Loucy (cell line): ENCODE results near the gene FAM177A1.

Source experiments
- H2AFZ ChIP-seq: fragments of 200-600 bp; sonication (generic); 2 replicates; pipeline ENCODE4 v1.6.0; 2016; ENCODE audit warnings: antibody characterized with exemption, mild to moderate bottlenecking, low read length, moderate library complexity
- H3F3A ChIP-seq: fragments of 200-600 bp; 2 replicates; pipeline ENCODE4 v1.6.0; 2016; ENCODE audit warnings: antibody characterized with exemption, low read depth, mild to moderate bottlenecking
- H3K27me3 ChIP-seq: fragments of 200-600 bp; sonication (generic); 2 replicates; pipeline ENCODE4 v1.6.1; 2014; ENCODE audit warnings: low read length, mild to moderate bottlenecking; ENCODE audit not compliant: insufficient read depth, poor library complexity, severe bottlenecking
- H3K36me3 ChIP-seq: fragments of 200-600 bp; sonication (generic); 2 replicates; pipeline ENCODE4 v1.6.1; 2016; ENCODE audit warnings: low read length; ENCODE audit not compliant: insufficient read depth
- H3K4me1 ChIP-seq: fragments of 200-600 bp; sonication (generic); 2 replicates; pipeline ENCODE4 v1.5.1; 2014; ENCODE audit warnings: low read length, mild to moderate bottlenecking; ENCODE audit not compliant: insufficient read depth, poor library complexity, severe bottlenecking
- H3K4me2 ChIP-seq: fragments of 200-600 bp; sonication (generic); 2 replicates; pipeline ENCODE4 v1.6.0; 2014; ENCODE audit warnings: antibody characterized with exemption, low read length, low read depth, mild to moderate bottlenecking; ENCODE audit not compliant: poor library complexity, severe bottlenecking
- H3K4me3 ChIP-seq: fragments of 200-600 bp; sonication (generic); 2 replicates; pipeline ENCODE4 v1.5.1; 2014; ENCODE audit warnings: low read length, mild to moderate bottlenecking, mixed read lengths; ENCODE audit not compliant: poor library complexity, severe bottlenecking
- H3K79me2 ChIP-seq: fragments of 200-600 bp; sonication (generic); 2 replicates; pipeline ENCODE4 v1.6.1; 2014; ENCODE audit warnings: low read length; ENCODE audit not compliant: insufficient read depth
- H3K9ac ChIP-seq: fragments of 200-600 bp; sonication (generic); 2 replicates; pipeline ENCODE4 v1.6.0; 2014; ENCODE audit warnings: mild to moderate bottlenecking, low read depth, low read length, moderate library complexity; ENCODE audit not compliant: poor library complexity, severe bottlenecking
- H3K9me2 ChIP-seq: fragments of 200-600 bp; sonication (generic); replicated peaks from 2 replicates; pipeline ENCODE4 v1.6.1; 2016; ENCODE audit warnings: low read depth, low read length, mixed read lengths
- H3K9me3 ChIP-seq: fragments of 200-600 bp; sonication (generic); 2 replicates; pipeline ENCODE4 v1.6.1; 2014; ENCODE audit warnings: mild to moderate bottlenecking, antibody characterized with exemption, low read length, low read depth; ENCODE audit not compliant: insufficient read depth
- H4K20me1 ChIP-seq: fragments of 200-600 bp; sonication (generic); 2 replicates; pipeline ENCODE4 v1.6.0; 2014; ENCODE audit warnings: antibody characterized with exemption, low read length, mild to moderate bottlenecking; ENCODE audit not compliant: insufficient read depth, poor library complexity, severe bottlenecking
- EZH2phosphoT487 ChIP-seq: fragments of 200-600 bp; IDR thresholded peaks from 2 replicates; pipeline ENCODE4 v1.6.1; 2018; ENCODE audit warnings: antibody characterized with exemption, mild to moderate bottlenecking, moderate library complexity, borderline replicate concordance
- TF ChIP-seq, protein P1 (sequence below): fragments of 200-600 bp; sonication (generic); conservative IDR thresholded peaks from 2 replicates; pipeline ENCODE4 v1.5.1; 2014; ENCODE audit warnings: mild to moderate bottlenecking, antibody characterized with exemption, low read length

The FAM177A1 gene

DNA sequence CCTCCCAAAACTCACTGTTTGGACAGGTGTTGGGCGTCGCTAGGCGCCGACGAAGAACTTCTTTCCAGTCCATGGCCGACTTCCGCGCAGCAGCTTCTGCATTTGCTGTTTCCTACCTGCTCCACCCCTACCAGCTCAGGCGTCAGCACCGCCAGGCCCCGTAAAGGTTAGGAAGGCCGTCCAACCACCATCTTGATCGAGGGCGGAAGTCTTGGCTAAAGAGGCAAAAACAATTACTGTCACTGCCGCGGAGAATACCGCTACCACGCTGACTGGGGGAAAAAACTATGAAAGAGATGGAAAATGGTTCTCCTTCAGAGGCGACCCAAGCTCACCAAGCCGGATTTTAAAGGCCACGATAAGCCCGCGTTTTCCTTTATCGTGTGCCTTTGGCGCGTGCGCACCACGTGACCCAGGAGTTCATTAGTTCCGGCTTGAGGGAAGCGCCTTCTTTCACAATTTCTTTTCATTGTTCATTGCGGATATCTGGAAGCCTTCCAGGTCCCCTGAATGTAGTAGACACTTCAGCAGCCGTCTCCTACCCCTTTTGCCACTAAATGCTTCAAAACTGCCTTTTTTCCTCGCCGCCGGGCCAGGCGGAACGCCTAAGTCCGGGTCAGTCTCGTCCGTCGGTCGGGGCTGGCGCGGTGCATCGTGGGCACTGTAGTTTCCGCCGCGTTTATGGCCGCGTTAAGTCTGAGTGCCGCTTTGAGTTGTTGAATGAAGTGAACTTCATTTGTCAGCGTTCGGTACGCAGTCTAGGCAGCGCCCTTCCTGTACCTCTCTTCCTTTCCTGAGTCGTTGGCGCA, 76.0 kb downstream of the FAM177A1 start, which contains the start of the genes PPP2R3C and PRORP:
Gene PPP2R3C, minus strand, starts transcription at position 104 of the 809 bp plus-strand sequence. Its CDS starts 31 bp downstream, at position 73.
Gene PRORP, plus strand, starts transcription at position 666 of the 809 bp plus-strand sequence. CDS start 694 bp downstream, outside the sequence.
- Histone ChIP-seq H3K27me3 (no peaks in the 10 kb centered on the region), H3K79me2 (peaks cover 74% of the 10 kb centered on the region), H3K4me3 (peak within 1 kb of the TSS; percentile 91), H4K20me1 (peaks cover 4% of the 10 kb centered on the region), H3F3A (no peaks in the 10 kb centered on the region), H3K4me2 (peak within 1 kb of the TSS; percentile 93), H3K4me1 (peaks cover 35% of the 10 kb centered on the region), H3K9me2 (no peaks in the 10 kb centered on the region), H2AFZ (peak within 1 kb of the TSS; percentile 96), H3K9me3 (no peaks in the 10 kb centered on the region), H3K9ac (peak within 1 kb of the TSS; percentile 89), H3K36me3 (no peaks in the 10 kb centered on the region)
- TF ChIP-seq, protein P1, sequence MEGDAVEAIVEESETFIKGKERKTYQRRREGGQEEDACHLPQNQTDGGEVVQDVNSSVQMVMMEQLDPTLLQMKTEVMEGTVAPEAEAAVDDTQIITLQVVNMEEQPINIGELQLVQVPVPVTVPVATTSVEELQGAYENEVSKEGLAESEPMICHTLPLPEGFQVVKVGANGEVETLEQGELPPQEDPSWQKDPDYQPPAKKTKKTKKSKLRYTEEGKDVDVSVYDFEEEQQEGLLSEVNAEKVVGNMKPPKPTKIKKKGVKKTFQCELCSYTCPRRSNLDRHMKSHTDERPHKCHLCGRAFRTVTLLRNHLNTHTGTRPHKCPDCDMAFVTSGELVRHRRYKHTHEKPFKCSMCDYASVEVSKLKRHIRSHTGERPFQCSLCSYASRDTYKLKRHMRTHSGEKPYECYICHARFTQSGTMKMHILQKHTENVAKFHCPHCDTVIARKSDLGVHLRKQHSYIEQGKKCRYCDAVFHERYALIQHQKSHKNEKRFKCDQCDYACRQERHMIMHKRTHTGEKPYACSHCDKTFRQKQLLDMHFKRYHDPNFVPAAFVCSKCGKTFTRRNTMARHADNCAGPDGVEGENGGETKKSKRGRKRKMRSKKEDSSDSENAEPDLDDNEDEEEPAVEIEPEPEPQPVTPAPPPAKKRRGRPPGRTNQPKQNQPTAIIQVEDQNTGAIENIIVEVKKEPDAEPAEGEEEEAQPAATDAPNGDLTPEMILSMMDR, result no peak
- no peak for TF ChIP-seq EZH2phosphoT487

DNA sequence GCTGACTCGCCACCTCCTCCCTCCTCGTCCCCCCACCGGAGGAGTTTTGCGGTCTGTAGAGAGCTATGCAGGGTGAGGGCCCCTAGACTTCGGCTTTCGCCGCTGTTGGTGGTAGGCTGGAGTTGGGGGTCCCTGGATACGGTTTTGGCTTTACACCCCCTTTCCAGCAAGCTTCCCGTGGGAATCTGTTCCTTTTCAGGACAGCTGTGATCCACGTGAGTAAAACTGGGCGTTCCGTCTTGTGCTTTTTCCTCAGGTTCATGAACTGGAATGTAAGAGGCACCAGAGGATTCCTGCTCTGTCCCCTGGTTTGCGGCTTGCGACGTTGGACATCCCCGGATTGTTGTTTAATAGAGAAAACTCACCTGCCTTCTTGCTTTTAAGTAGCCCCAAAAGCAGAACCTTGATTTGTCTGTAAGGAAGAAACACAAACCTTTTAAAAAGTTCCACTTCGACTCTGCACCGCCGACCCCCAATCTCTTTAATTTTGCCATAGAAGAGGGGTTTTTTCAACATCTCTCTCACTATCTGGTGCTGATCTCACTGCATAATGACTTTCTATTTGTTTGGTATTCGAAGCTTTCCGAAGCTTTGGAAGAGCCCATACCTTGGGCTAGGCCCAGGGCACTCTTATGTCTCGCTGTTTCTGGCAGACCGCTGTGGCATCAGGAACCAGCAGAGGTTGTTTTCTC, 76.8 kb downstream of the FAM177A1 start:
- TF ChIP-seq EZH2phosphoT487, result no peak
- TF ChIP-seq, protein P1, result no peak
- Histone ChIP-seq H3K79me2 (peaks cover 70% of the 10 kb centered on the region), H3K36me3 (no peaks in the 10 kb centered on the region), H3K9me3 (no peaks in the 10 kb centered on the region), H3K9ac (peak overlapping the region; percentile 89), H4K20me1 (peaks cover 4% of the 10 kb centered on the region), H3K27me3 (no peaks in the 10 kb centered on the region), H3F3A (no peaks in the 10 kb centered on the region), H3K4me2 (peak overlapping the region; percentile 93), H3K9me2 (no peaks in the 10 kb centered on the region), H3K4me3 (peak overlapping the region; percentile 91), H2AFZ (peak overlapping the region; percentile 96), H3K4me1 (peaks cover 40% of the 10 kb centered on the region)

DNA sequence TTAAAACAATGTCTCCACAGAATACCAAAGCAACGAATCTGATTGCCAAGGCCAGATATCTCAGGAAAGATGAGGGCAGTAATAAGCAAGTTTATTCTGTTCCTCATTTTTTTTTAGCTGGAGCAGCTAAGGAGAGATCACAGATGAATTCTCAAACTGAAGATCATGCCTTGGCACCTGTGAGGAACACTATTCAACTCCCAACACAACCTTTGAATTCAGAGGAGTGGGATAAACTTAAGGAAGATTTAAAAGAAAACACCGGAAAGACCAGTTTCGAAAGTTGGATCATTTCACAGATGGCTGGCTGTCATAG, 77.3 kb downstream of the FAM177A1 start:
- H3K27me3 ChIP-seq, result no peaks in the 10 kb centered on the region
- H3K9me2 ChIP-seq, result no peaks in the 10 kb centered on the region
- peak overlapping the region; percentile 91 for H3K4me3 ChIP-seq
- H2AFZ ChIP-seq, result peak overlapping the region; percentile 96
- H3K9ac ChIP-seq, result peak overlapping the region; percentile 89
- peaks cover 67% of the 10 kb centered on the region for H3K79me2 ChIP-seq
- H4K20me1 ChIP-seq, result peaks cover 4% of the 10 kb centered on the region
- TF ChIP-seq, protein P1, result no peak
- TF ChIP-seq EZH2phosphoT487, result no peak
- H3K4me2 ChIP-seq, result peak overlapping the region; percentile 93
- no peaks in the 10 kb centered on the region for H3K36me3 ChIP-seq
- H3K9me3 ChIP-seq, result no peaks in the 10 kb centered on the region
- peaks cover 45% of the 10 kb centered on the region for H3K4me1 ChIP-seq
- no peaks in the 10 kb centered on the region for H3F3A ChIP-seq
